HCT116 (cell line): ENCODE measurements around the gene ALG2. TPM values are rescaled to one million over a fixed set of nuclear protein-coding genes. Genes with fewer than 3 reads are reported as not detected.

Source experiments
- ATAC-seq: fragments of 200-7000 bp; cut with Tn5 transposase; 2 replicates; pipeline ENCODE4 v1.9.1; 2020; ENCODE audit warnings: mild to moderate bottlenecking, moderate library complexity
- BruUV-seq: library from RNA; stranded (reverse); fragments of 400-500 nt; replicated peaks from 2 replicates; lab custom pipeline; 2021; lab: Mats Ljungman, UMichigan
- CTCF ChIA-PET: fragments of 300-600 bp; sonication (Branson Sonifier 250); formaldehyde crosslinking; loops from one replicate; lab custom pipeline; 2021; ENCODE audit warnings: antibody characterized with exemption; lab: Charles Lee
- POLR2A ChIA-PET: fragments of 300-600, 350-600 bp; sonication (Branson Sonifier 250); formaldehyde crosslinking; loops from one replicate; lab custom pipeline; 2021; ENCODE audit warnings: antibody characterized with exemption; lab: Charles Lee
- RAD21 ChIA-PET, 2 experiments: fragments of 300-600 bp; sonication (Branson Sonifier 250); formaldehyde crosslinking; loops; one replicate each; lab custom pipeline; 2023; ENCODE audit warnings: low total read pairs in 2 of 2; ENCODE audit not compliant: uncharacterized antibody in 2 of 2, unreplicated experiment in 2 of 2, low non-redundant PET in 1 of 2; lab: Charles Lee
- DNase-seq: peaks from one replicate; pipeline ENCODE4 v3.0.0-alpha.2; 2010; ENCODE audit warnings: low read depth, low spot score
- H2AFZ ChIP-seq: fragments of 200-600 bp; shearing (Covaris generic), sonication (generic); 2 replicates; pipeline ENCODE4 v1.6.1; 2017; ENCODE audit warnings: low read depth, mixed run types, mixed read lengths, antibody characterized with exemption, low read length; ENCODE audit not compliant: poor library complexity, severe bottlenecking
- H3K27ac ChIP-seq: 2 replicates; pipeline ENCODE4 v1.5.1; 2012; ENCODE audit warnings: low read depth, low read length
- H3K27me3 ChIP-seq: fragments of 200-600 bp; sonication (generic); 2 replicates; pipeline ENCODE4 v1.6.1; 2016; ENCODE audit warnings: mixed run types, low read length, mixed read lengths; ENCODE audit not compliant: insufficient read depth
- H3K36me3 ChIP-seq, 2 experiments: fragments of 200-500 bp in 1 of 2; fragments of 200-600 bp in 1 of 2; sonication (Bioruptor generic) in 1 of 2; sonication (generic) in 1 of 2; 2 replicates each; pipeline versions ENCODE4 v1.5.1 to v1.6.1; 2014 to 2016; ENCODE audit warnings: low read length in 2 of 2, inconsistent platforms in 1 of 2, mixed read lengths in 1 of 2, mixed run types in 1 of 2; ENCODE audit not compliant: insufficient read depth in 2 of 2, control insufficient read depth in 1 of 2
- H3K4me1 ChIP-seq, 2 experiments: fragments of 200-600 bp in 1 of 2; sonication (generic) in 1 of 2; 2 replicates each; pipeline versions ENCODE4 v1.5.1 to v1.6.1; 2012 to 2017; ENCODE audit warnings: low read length in 2 of 2, inconsistent platforms in 1 of 2, mild to moderate bottlenecking in 1 of 2, mixed read lengths in 1 of 2, mixed run types in 1 of 2, moderate library complexity in 1 of 2; ENCODE audit not compliant: insufficient read depth in 2 of 2, control insufficient read depth in 1 of 2
- H3K4me2 ChIP-seq: fragments of 200-600 bp; sonication (generic); 2 replicates; pipeline ENCODE4 v1.6.1; 2017; ENCODE audit warnings: mixed run types, low read length, mixed read lengths
- H3K4me3 ChIP-seq, 2 experiments: fragments of 200-600 bp in 1 of 2; sonication (generic) in 1 of 2; replicated peaks in 1 of 2; 2 replicates each; pipeline ENCODE4 v1.5.1; 2011 to 2016; ENCODE audit warnings: low read length in 2 of 2, control low read depth in 1 of 2, low read depth in 1 of 2, mild to moderate bottlenecking in 1 of 2, mixed read lengths in 1 of 2, mixed run types in 1 of 2
- H3K79me2 ChIP-seq: fragments of 200-600 bp; sonication (generic); 2 replicates; pipeline ENCODE4 v1.6.1; 2017; ENCODE audit warnings: mild to moderate bottlenecking, mixed run types, low read length, moderate library complexity, mixed read lengths; ENCODE audit not compliant: insufficient read depth
- H3K9ac ChIP-seq: fragments of 200-600 bp; sonication (generic); 2 replicates; pipeline ENCODE4 v1.6.1; 2016; ENCODE audit warnings: low read length, mixed read lengths
- H3K9me2 ChIP-seq: fragments of 200-600 bp; sonication (generic), shearing (Covaris generic); 2 replicates; pipeline ENCODE4 v1.6.1; 2017; ENCODE audit warnings: mixed run types, mild to moderate bottlenecking, moderate library complexity; ENCODE audit not compliant: insufficient read depth
- H3K9me3 ChIP-seq, 2 experiments: fragments of 200-500 bp in 1 of 2; fragments of 200-600 bp in 1 of 2; sonication (Bioruptor generic) in 1 of 2; sonication (generic) in 1 of 2; 2 replicates each; pipeline ENCODE4 v1.6.1; 2014 to 2017; ENCODE audit warnings: low read length in 2 of 2, mixed read lengths in 2 of 2, inconsistent platforms in 1 of 2, low read depth in 1 of 2, mild to moderate bottlenecking in 1 of 2, mixed run types in 1 of 2, moderate library complexity in 1 of 2; ENCODE audit not compliant: control insufficient read depth in 1 of 2, insufficient read depth in 1 of 2
- H4K20me1 ChIP-seq: fragments of 200-600 bp; sonication (generic), shearing (Covaris generic); 2 replicates; pipeline ENCODE4 v1.6.1; 2017; ENCODE audit warnings: mixed run types, mild to moderate bottlenecking, moderate library complexity; ENCODE audit not compliant: insufficient read depth
- CBX3 ChIP-seq: IDR thresholded peaks from 2 replicates; pipeline ENCODE4 v1.6.1; 2012; ENCODE audit warnings: low read depth
- EZH2phosphoT487 ChIP-seq: fragments of 200-600 bp; IDR thresholded peaks from 2 replicates; pipeline ENCODE4 v1.6.1; 2018; ENCODE audit warnings: antibody characterized with exemption, borderline replicate concordance
- SRF ChIP-seq: IDR thresholded peaks from 2 replicates; pipeline ENCODE4 v1.6.1; 2012; ENCODE audit warnings: low read depth
- ZNF274 ChIP-seq: fragments of 200-500 bp; sonication (Bioruptor generic); IDR thresholded peaks from 2 replicates; pipeline ENCODE4 v1.6.1; 2014; ENCODE audit warnings: mild to moderate bottlenecking, low read depth, low read length, inconsistent platforms
- intact Hi-C: fragments of 100-400 bp; cut with micrococcal nuclease; formaldehyde crosslinking; loops from 2 replicates; pipeline ENCODE4 v1.10.0; 2022
- total RNA-seq: library from RNA; stranded (reverse); gene quantifications from one replicate; pipeline ENCODE4 v1.2.1, GENCODE V29; 2021; ENCODE audit not compliant: unreplicated experiment
- TF ChIP-seq, protein P1 (sequence below): IDR thresholded peaks from 2 replicates; pipeline ENCODE4 v1.6.1; 2012; ENCODE audit warnings: low read depth

ALG2 gene
- total RNA-seq, 1 experiment from 2014 or later = 27.9 TPM

DNA sequence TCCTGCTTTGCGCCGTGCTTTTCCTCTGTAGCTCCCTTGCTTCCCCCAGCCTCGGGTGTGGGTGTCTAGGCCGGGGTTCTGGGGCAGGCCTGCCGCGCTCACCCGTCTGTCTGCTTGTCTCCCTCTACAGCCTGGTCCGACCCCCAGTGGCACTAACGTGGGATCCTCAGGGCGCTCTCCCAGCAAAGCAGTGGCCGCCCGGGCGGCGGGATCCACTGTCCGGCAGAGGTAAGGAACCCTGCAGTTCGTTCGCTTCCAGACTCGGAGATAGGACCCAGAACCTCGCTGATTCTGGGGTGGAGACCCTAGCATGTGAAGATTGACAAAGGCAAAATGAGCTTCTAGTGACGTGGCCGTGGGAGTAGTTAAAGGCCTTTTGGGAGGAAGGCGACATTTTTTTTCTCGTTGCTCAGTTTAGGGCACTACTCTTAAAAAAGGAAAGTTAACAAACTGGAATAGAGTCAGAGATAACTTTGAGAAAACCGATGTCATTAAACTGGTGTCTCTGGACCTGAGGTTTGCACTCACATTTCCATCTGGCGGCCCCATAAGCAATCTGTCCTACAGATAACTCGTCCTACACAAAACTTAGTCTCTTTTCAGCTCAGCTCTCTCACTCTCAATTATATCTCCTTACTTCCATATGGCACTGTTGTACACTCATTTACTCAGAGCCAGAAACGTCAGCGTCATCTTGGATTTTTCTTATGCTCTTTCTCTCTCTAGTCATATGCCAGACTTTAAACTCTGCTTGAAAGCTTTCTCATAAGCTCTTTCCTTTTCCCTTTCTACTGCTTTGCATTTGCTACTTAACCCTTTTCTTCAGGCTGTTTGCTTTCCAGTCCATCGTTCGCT lies 901 bp upstream of the ALG2 start:
- DNase-seq (no peak), ATAC-seq (no peak)
- peaks cover 95% of the 10 kb centered on the region for H3K79me2 ChIP-seq
- peak overlapping the region; percentile 89 for H3K4me2 ChIP-seq
- RAD21 ChIA-PET = interaction anchor here in 1 of 2 experiments (1.5 kb wide), 1 partner anchor 375 kb away, joined by 3 read pairs; no protein-coding TSS in a partner anchor
- POLR2A ChIA-PET = interaction anchor here (0.6 to 1.6 kb wide), 3 partner anchors 9 to 46 kb away, joined by 3 to 7 read pairs (median 4); no protein-coding TSS in a partner anchor
- TSS peak; percentile 60 for BruUV-seq
- peaks cover 6 to 20% of the 10 kb centered on the region in 2 experiments; a peak in 3 of 4 replicates for H3K4me1 ChIP-seq
- H3K27ac ChIP-seq = peak overlapping the region; percentile 83
- peaks cover 5% of the 10 kb centered on the region in 2 experiments; a peak in 3 of 4 replicates for H3K36me3 ChIP-seq
- no peaks in the 10 kb centered on the region for H3K9me3 ChIP-seq
- H3K4me3 ChIP-seq = peak overlapping the region; percentile 72 to 95
- H3K9me2 ChIP-seq = no peaks in the 10 kb centered on the region
- no peaks in the 10 kb centered on the region for H3K27me3 ChIP-seq
- CTCF ChIA-PET = interaction anchor here (1.0 kb wide), 1 partner anchor 59 kb away, joined by 3 read pairs; no protein-coding TSS in a partner anchor
- TF ChIP-seq, protein P1, sequence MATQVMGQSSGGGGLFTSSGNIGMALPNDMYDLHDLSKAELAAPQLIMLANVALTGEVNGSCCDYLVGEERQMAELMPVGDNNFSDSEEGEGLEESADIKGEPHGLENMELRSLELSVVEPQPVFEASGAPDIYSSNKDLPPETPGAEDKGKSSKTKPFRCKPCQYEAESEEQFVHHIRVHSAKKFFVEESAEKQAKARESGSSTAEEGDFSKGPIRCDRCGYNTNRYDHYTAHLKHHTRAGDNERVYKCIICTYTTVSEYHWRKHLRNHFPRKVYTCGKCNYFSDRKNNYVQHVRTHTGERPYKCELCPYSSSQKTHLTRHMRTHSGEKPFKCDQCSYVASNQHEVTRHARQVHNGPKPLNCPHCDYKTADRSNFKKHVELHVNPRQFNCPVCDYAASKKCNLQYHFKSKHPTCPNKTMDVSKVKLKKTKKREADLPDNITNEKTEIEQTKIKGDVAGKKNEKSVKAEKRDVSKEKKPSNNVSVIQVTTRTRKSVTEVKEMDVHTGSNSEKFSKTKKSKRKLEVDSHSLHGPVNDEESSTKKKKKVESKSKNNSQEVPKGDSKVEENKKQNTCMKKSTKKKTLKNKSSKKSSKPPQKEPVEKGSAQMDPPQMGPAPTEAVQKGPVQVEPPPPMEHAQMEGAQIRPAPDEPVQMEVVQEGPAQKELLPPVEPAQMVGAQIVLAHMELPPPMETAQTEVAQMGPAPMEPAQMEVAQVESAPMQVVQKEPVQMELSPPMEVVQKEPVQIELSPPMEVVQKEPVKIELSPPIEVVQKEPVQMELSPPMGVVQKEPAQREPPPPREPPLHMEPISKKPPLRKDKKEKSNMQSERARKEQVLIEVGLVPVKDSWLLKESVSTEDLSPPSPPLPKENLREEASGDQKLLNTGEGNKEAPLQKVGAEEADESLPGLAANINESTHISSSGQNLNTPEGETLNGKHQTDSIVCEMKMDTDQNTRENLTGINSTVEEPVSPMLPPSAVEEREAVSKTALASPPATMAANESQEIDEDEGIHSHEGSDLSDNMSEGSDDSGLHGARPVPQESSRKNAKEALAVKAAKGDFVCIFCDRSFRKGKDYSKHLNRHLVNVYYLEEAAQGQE = no peak
- TF ChIP-seq SRF (no peak), EZH2phosphoT487 (no peak), CBX3 (no peak), ZNF274 (no peak)
- no peak overlapping the region for H2AFZ ChIP-seq
- no peaks in the 10 kb centered on the region; the same call in 1 of the 2 replicates for H4K20me1 ChIP-seq
- intact Hi-C loops = no loop called here
- H3K9ac ChIP-seq = peak overlapping the region; percentile 92
